Endodermal cell (in vitro differentiated cells): ENCODE results near the gene NCS1. TPM values are rescaled to one million over a fixed set of nuclear protein-coding genes. Genes with fewer than 3 reads are reported as not detected.

Experiments used
- DNase-seq: peaks from one replicate; pipeline ENCODE4 v3.0.0-alpha.2; 2017
- H3K27ac ChIP-seq: 2 replicates; pipeline ENCODE4 v1.5.1; 2013; ENCODE audit warnings: mild to moderate bottlenecking, low read depth, low read length, moderate library complexity
- H3K27me3 ChIP-seq: 2 replicates; pipeline ENCODE4 v1.6.1; 2013; ENCODE audit warnings: mild to moderate bottlenecking, low read length, moderate library complexity; ENCODE audit not compliant: insufficient read depth, control insufficient read depth, poor library complexity, severe bottlenecking
- H3K36me3 ChIP-seq: 2 replicates; pipeline ENCODE4 v1.7.0; 2013; ENCODE audit warnings: mild to moderate bottlenecking, low read length, moderate library complexity; ENCODE audit not compliant: control insufficient read depth, insufficient read depth
- H3K4me1 ChIP-seq: one replicate; pipeline ENCODE4 v1.7.0; 2013; ENCODE audit warnings: low read length; ENCODE audit not compliant: control insufficient read depth, insufficient read depth
- H3K4me3 ChIP-seq: 2 replicates; pipeline ENCODE4 v1.5.1; 2013; ENCODE audit warnings: mild to moderate bottlenecking, low read length, moderate library complexity
- H3K9ac ChIP-seq: 2 replicates; pipeline ENCODE4 v1.6.1; 2013; ENCODE audit warnings: mild to moderate bottlenecking, low read length, moderate library complexity; ENCODE audit not compliant: poor library complexity, severe bottlenecking; ENCODE audit errors: extremely low read depth
- H3K9me3 ChIP-seq: 2 replicates; pipeline ENCODE4 v1.6.1; 2013; ENCODE audit warnings: mild to moderate bottlenecking, low read length, moderate library complexity; ENCODE audit not compliant: control insufficient read depth
- H3K27ac Mint-ChIP-seq: 2 replicates; pipeline ENCODE4 v1.8.0; 2020; ENCODE audit warnings: mixed read lengths
- H3K27me3 Mint-ChIP-seq: 2 replicates; pipeline ENCODE4 v1.8.0; 2021; ENCODE audit warnings: mild to moderate bottlenecking, mixed read lengths; ENCODE audit not compliant: insufficient read depth
- H3K36me3 Mint-ChIP-seq: 2 replicates; pipeline ENCODE4 v1.8.0; 2020; ENCODE audit warnings: low read depth, mixed read lengths
- H3K4me1 Mint-ChIP-seq: 2 replicates; pipeline ENCODE4 v1.8.0; 2020; ENCODE audit warnings: mixed read lengths
- H3K4me3 Mint-ChIP-seq: 2 replicates; pipeline ENCODE4 v1.8.0; 2020; ENCODE audit warnings: mild to moderate bottlenecking, moderate library complexity, mixed read lengths
- H3K9me3 Mint-ChIP-seq: 2 replicates; pipeline ENCODE4 v1.8.0; 2020; ENCODE audit warnings: mild to moderate bottlenecking, mixed read lengths
- WGBS, 2 experiments: methylation state at CpG; one replicate each; pipeline versions ENCODE4 v1.1.5 to v1.1.7; 2013; ENCODE audit warnings: missing lambda C conversion rate in 2 of 2, mixed read lengths in 1 of 2; ENCODE audit not compliant: insufficient coverage in 1 of 2, insufficient read length in 1 of 2; 5-methylcytosine and 5-hydroxymethylcytosine counted together
- total RNA-seq, 2 donors: library from RNA; stranded (reverse); fragmentation: NEBNext Ultra II Directional in 1 of 2; extraction: Animal tissue kit (Norgen Biotek cat#: 25700) in 1 of 2; gene quantifications; 2 replicates in 1 of 2; 3 replicates in 1 of 2; pipeline ENCODE4 v1.2.1, GENCODE V29; 2021
- TF ChIP-seq, protein P1 (sequence below): fragments of 200-600 bp; sonication (generic); conservative IDR thresholded peaks from 2 replicates; pipeline ENCODE4 v1.5.0; 2021; ENCODE audit warnings: antibody characterized with exemption, mild to moderate bottlenecking

The NCS1 gene
- total RNA-seq, 2 donors from 2014 or later = 40.6 to 47.7 TPM

DNA sequence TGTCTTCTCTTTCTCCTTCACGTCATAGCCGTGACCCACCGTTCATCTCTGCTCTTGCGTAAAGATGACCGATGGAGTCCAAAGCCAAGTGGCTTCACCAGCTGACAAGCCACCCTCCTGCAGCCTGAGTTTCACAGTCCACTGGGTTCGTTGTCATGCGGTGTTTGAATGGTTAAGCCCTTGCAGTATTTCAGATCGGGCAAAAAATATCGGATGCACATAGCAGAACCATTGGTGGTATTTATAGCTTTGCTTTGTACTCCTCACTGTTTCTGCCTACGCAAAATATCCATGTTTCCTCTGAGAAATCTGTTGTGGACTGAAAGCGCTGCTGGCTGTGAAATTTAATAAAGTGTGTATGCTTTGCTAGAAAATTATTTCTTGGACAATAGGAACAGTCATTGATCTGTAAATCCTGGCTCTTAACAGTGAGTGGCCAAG, 34.5 kb upstream of the NCS1 start:
- DNase-seq = peak; percentile 38
- peak overlapping the region; percentile 65 for H3K27ac ChIP-seq

DNA sequence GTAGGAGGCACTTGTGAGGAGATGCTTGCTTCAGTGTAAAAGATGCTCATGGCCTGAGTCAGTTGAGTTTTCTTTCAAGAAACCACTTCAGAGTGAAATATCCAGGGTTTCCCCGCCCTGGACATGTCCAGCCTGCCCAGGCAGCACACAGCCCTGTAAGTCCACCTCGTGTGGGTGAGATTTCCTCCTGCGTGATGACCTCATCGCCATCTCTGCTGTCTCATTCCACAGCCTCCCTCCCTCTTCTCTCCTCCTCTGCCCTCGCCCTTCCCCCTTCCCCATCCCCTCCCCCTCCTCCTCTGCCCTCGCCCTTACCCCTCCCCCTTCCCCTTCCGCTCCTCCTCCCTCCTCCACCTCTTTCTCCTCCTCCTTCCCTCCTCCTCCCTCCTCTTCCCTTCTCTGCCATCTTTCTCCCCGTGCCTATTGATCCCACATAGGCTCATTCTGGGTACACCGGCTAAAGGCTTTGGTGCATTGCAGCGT, 34.0 kb upstream of the NCS1 start:
- 33 to 39% methylated on average over 5 to 10 of the region's 10 CpGs for WGBS, 2 experiments
- H3K9me3 Mint-ChIP-seq = no peaks in the 10 kb centered on the region
- H3K27ac Mint-ChIP-seq = peak overlapping the region; percentile 85
- H3K27me3 Mint-ChIP-seq = no peaks in the 10 kb centered on the region
- H3K4me3 Mint-ChIP-seq = no peak overlapping the region
- peaks cover 21% of the 10 kb centered on the region for H3K36me3 ChIP-seq
- H3K4me1 ChIP-seq = peaks cover 4% of the 10 kb centered on the region
- H3K27ac ChIP-seq = peak overlapping the region; percentile 65
- no peaks in the 10 kb centered on the region for H3K9me3 ChIP-seq
- H3K4me3 ChIP-seq = no peak overlapping the region
- no peaks in the 10 kb centered on the region for H3K27me3 ChIP-seq
- no peak overlapping the region for H3K9ac ChIP-seq
- TF ChIP-seq, protein P1, sequence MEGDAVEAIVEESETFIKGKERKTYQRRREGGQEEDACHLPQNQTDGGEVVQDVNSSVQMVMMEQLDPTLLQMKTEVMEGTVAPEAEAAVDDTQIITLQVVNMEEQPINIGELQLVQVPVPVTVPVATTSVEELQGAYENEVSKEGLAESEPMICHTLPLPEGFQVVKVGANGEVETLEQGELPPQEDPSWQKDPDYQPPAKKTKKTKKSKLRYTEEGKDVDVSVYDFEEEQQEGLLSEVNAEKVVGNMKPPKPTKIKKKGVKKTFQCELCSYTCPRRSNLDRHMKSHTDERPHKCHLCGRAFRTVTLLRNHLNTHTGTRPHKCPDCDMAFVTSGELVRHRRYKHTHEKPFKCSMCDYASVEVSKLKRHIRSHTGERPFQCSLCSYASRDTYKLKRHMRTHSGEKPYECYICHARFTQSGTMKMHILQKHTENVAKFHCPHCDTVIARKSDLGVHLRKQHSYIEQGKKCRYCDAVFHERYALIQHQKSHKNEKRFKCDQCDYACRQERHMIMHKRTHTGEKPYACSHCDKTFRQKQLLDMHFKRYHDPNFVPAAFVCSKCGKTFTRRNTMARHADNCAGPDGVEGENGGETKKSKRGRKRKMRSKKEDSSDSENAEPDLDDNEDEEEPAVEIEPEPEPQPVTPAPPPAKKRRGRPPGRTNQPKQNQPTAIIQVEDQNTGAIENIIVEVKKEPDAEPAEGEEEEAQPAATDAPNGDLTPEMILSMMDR = no peak
- DNase-seq = peak; percentile 81
- peaks cover 17% of the 10 kb centered on the region for H3K36me3 Mint-ChIP-seq
- H3K4me1 Mint-ChIP-seq = peaks cover 19% of the 10 kb centered on the region

More for the DNA sequence above, 34.5 kb upstream of the NCS1 start:
- Mint-ChIP-seq H3K9me3 (no peaks in the 10 kb centered on the region), H3K27ac (peak overlapping the region; percentile 85), H3K4me3 (no peak overlapping the region), H3K36me3 (peaks cover 17% of the 10 kb centered on the region), H3K27me3 (no peaks in the 10 kb centered on the region), H3K4me1 (peaks cover 19% of the 10 kb centered on the region)
- peaks cover 4% of the 10 kb centered on the region for H3K4me1 ChIP-seq
- TF ChIP-seq, protein P1 = no peak
- peaks cover 21% of the 10 kb centered on the region for H3K36me3 ChIP-seq
- H3K9ac ChIP-seq = no peak overlapping the region
- H3K27me3 ChIP-seq = no peaks in the 10 kb centered on the region
- H3K4me3 ChIP-seq = no peak overlapping the region
- WGBS, 2 experiments = 94 to 96% methylated on average over 11 of the region's 11 CpGs
- H3K9me3 ChIP-seq = no peaks in the 10 kb centered on the region

DNA sequence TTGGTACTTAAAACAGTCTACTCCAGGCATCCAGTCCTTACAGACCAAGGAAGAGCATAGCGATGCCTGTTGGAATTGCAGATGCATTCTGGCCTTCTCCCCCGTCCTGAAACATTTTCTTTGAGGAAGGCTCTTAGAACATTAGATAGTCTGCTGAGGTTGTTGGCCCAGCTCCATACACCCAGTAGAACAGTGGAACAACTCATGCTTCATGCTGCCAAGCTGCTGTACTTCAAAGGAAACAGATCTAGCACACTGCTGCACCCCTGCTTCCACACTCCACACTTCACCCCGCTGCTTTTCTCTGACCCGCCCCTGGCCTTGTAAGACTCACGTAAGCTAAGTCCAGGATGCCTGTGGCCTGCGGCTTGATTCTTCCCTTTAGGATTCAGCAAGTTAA, 33.4 kb upstream of the NCS1 start:
- no peaks in the 10 kb centered on the region for H3K9me3 Mint-ChIP-seq
- H3K9me3 ChIP-seq = no peaks in the 10 kb centered on the region
- H3K27me3 ChIP-seq = no peaks in the 10 kb centered on the region
- H3K4me1 Mint-ChIP-seq = peaks cover 24% of the 10 kb centered on the region
- H3K4me3 ChIP-seq = no peak overlapping the region
- TF ChIP-seq, protein P1 = no peak
- no peak overlapping the region for H3K4me3 Mint-ChIP-seq
- no peak overlapping the region for H3K27ac Mint-ChIP-seq
- H3K27me3 Mint-ChIP-seq = no peaks in the 10 kb centered on the region
- 90 to 95% methylated on average over 6 of the region's 6 CpGs for WGBS, 2 experiments
- H3K36me3 ChIP-seq = peaks cover 21% of the 10 kb centered on the region
- H3K4me1 ChIP-seq = peaks cover 4% of the 10 kb centered on the region
- DNase-seq = peak; percentile 56
- H3K27ac ChIP-seq = no peak overlapping the region
- H3K36me3 Mint-ChIP-seq = peaks cover 15% of the 10 kb centered on the region
- no peak overlapping the region for H3K9ac ChIP-seq
